ENCODE data around the gene SEMA5B.

- TF ChIP-seq EZH2 (IDR thresholded peaks at IDR 0.05; ENCODE audit: low read depth) (no peak), CTCF (conservative IDR thresholded peaks at IDR 0.05) (no peak)
Observed at GRCh38 chr3:123021996-123022510, 5.5 kb downstream of the SEMA5B start.

Data from PC-9 (cell line).